HG02870 (cell line): ENCODE measurements around the gene MYO15B.

ENCODE experiments used
- ATAC-seq: cut with Tn5 transposase; IDR thresholded peaks from one replicate; pipeline ENCODE4 v1.9.1; 2021; ENCODE audit warnings: mild to moderate bottlenecking, moderate library complexity; ENCODE audit not compliant: unreplicated experiment

The MYO15B gene

GRCh38 chr17:75654176-75654575 lies 66.6 kb downstream of the MYO15B start:
- ATAC-seq: no peak

- ATAC-seq: no peak
These were observed 70.6 kb downstream of the MYO15B start for GRCh38 chr17:75658237-75658636.

DNA sequence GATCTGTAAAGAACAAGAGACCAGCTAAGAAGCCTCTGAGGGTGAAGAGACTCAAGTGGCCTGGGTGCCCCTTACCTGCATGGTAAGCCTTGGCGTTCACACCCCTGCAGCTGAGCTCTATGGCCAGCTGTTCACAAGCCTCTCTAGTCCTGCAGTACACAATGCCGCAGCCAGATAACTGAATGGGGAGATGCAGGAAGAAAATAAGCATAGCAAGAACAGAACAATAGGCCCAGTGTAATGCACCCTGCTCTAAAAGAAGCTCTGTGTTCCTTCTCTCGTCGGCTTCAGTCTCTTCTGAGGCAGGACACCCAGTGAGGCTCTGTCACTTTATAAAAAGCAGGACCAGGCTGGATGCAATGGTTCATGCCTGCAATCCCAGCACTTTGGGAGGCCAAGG lies 73.9 kb downstream of the MYO15B start:
- ATAC-seq: no peak

GRCh38 chr17:75662511-75662910 lies 74.9 kb downstream of the MYO15B start:
- ATAC-seq: no peak

GRCh38 chr17:75664099-75664549 lies 76.5 kb downstream of the MYO15B start:
- peak; percentile 74 for ATAC-seq

DNA sequence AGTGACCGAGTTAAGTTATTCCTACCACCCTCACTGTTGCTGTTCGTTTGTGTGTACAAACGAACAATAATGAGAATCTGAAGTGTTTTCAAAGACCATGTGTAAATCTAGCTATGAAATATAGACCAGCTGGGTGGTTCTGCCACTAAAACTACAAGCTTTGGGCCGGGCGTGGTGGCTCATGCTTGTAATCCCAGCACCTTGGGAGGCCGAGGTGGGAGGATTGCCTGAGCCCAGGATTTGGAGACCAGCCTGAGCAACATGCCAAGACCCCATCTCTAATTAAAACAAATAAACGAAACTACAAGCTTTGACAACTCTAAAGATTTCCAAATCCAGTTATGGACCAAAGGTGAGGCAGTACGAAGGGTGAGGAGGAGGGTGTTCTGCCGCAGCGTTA lies 78.4 kb downstream of the MYO15B start:
- ATAC-seq: no peak

DNA sequence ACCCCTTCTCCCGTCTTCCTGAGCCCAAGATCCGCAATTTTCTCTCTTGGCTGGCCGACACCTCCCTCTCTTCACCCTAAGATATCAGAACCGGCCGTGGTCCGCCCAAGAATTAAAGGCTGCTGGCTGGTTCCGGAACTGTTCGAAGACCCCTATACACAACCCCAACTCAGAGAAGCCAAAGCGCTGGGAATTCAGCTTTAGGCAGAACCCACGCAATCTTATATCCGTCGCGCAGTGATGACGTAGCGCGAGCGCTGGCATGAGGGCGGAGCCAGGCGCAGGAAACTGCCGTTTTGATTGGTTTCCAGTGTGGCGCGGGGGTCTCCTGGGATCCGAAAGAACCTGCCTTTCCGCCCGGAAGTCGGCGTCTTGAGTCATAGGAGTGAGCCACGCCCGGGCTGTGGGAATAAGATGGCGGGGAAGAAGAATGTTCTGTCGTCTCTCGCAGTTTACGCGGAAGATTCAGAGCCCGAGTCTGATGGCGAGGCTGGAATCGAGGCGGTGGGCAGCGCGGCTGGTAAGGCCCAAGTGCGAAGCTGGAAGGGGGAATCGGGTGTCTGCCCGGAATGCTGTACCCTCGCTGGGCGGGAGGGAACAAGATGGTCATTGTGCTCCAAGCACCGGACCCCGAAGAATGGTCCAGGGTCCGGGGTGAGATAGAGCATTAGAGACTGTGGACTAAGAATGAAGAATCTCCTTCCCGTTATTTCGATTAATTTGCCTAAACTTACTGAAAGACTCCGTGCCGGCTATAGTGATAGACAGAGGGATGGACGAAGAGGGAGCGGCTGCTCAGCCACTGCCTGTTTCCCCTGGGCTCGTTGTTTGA lies 79.6 kb downstream of the MYO15B start, which contains the start of the genes RECQL5 and SAP30BP:
Gene RECQL5 (minus strand): TSS at position 196 of the 832 bp plus-strand sequence. CDS start 597 bp downstream, outside the sequence.
Gene SAP30BP (plus strand): TSS at position 380 of the 832 bp plus-strand sequence. CDS start 35 bp downstream, at position 415.
- ATAC-seq: peak; percentile 62

DNA sequence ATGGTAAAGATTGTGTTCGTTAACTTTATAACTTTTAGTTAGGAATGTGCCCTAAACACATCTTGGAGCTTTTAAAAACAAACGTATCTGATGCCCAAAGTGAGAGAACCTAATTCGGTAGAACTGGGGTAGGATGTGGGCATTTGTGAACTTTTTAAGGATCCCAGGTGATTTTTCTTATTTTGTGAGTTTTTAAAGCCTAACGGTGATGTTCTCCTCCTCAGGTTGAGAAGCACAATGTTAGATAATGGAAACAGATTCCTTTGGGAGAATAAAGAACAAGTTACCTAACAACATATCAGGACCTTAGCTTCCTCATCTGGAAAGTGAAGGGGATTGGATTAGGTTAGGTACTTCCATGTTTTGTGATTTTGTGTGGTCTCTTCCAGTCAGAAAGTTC lies 80.2 kb downstream of the MYO15B start:
- ATAC-seq: no peak

- ATAC-seq: no peak
These were observed 80.9 kb downstream of the MYO15B start for GRCh38 chr17:75668489-75668888.

DNA sequence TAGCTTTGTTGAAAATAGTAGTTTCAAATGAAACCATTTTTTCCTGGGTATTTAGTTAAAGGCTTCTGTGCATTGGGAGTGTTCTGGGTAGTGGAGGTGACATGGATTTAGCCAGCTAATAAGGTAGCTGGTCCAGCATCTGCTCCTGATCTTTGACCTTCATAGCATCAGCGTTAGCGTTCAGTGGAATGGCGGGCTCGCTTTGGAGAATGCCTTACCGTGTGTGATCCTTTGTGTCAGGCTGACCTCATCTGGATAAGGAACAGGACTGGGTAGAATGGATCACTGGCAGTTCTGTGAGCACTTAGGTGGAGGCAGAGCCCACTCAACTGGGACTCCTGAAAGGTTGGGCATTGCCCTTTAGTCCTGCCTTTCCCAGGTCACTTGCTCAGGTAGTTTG lies 83.3 kb downstream of the MYO15B start:
- ATAC-seq: no peak

GRCh38 chr17:75672011-75672410 lies 84.4 kb downstream of the MYO15B start:
- ATAC-seq: no peak

DNA sequence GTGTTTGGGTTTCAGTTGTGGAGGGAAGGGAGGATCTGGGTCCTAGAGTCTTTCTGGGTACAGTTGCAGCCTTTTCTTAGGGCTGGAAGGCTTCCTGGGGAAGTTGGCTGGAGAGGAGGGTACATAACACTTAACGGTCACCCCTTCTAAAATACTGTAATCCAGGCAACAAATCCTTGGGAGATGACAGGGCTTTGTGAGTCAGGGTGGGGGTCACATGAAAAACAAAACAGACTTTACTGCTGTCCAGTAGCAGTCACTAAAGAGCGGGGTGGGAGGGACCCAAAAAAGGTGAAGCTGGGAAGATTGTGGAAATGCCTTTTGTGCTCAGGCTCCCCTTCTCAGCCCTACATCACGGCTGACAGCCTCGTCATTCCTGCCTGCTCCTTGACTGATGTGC lies 85.9 kb downstream of the MYO15B start:
- no peak for ATAC-seq
